Stimulated activated CD8-positive, alpha-beta memory T cell treated with anti-CD3 and anti-CD28 coated beads, Interleukin-4, amount 100 ng/mL, for 48 hours (primary cell): ENCODE measurements around the gene SMNDC1.
A peak's percentile ranks its signal among the peaks of the same experiment; 100 is the strongest.
"Not testable (repeated sequence)": the region's sequence is repeated elsewhere in the genome, so short reads cannot be mapped to it uniquely, and the experiment has no call there.

Source experiments
- DNase-seq: peaks from one replicate; pipeline ENCODE4 v3.0.0-alpha.2; 2020

The SMNDC1 gene

DNA sequence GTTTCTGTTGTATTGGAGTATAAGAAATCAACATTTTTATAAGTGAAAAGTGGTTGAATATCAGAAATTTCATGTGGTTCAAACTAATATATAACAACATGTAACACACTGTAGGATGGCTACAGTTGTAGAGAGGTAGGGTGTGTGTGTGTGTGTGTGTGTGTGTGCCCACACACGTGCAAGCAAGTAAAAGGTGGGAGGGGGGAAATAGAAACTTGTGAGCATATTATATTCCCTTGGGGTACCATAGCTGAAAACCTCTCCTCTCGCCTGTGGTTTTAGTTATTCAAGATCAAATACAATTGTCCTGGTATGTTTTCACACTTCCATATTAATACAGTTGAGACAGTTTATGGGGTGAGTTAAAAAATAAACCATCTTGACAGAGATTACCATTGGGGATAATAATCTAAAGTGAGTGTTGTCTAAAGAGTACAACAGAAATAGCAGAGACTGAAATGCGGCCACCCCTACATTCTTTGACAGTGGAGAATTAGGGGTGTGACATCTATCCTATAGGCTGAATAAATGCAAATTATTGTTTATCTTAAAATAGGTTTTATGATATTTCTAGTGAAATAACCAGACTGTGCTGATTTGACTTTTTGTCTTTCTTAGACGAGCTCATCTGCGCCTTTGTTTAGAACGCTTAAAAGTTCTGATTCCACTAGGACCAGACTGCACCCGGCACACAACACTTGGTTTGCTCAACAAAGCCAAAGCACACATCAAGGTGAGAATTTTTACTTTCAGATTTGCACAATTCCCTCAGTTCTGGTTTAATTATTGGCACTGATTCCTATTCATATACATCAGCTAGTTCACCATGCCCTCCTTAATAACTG is 25.9 kb downstream of the SMNDC1 start:
- DNase-seq: no peak

DNA sequence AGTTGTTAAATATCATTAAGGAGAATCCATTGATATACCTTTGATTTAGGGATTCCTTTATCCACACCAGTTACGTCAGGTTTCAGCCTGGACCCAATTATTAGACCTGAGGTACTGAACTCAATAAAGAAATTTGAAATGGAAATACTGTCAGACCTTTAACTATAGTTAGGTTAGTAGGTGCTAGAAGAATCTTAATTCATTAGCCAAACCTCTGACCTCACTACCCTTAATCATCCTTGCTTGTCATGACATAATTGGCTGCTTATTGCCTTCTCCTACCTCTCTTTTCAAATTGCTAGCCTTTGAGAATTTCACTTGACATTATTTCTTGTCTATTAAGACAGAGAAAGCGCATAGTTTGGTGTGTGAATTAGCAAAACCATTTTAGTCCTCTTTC is 27.1 kb downstream of the SMNDC1 start:
- no peak for DNase-seq

DNA sequence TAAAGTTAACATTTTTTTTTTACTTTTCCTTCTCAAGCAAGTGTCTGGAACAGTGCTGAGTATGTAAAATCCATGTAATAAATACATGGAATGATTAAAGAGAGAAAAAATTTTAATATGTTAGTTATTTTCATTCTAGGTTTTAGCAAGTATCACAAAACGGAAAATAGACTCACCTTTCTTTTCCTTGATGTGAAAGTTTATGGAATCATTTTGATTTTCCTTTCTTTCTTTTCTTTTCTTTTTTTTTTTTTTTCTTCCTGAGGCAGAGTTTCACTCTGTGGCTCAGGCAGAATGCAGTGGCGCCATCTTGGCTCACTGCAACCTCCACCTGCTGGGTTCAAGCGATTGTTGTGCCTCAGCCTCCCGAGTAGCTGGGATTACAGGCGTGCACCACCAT is 28.1 kb downstream of the SMNDC1 start:
- DNase-seq: no peak

DNA sequence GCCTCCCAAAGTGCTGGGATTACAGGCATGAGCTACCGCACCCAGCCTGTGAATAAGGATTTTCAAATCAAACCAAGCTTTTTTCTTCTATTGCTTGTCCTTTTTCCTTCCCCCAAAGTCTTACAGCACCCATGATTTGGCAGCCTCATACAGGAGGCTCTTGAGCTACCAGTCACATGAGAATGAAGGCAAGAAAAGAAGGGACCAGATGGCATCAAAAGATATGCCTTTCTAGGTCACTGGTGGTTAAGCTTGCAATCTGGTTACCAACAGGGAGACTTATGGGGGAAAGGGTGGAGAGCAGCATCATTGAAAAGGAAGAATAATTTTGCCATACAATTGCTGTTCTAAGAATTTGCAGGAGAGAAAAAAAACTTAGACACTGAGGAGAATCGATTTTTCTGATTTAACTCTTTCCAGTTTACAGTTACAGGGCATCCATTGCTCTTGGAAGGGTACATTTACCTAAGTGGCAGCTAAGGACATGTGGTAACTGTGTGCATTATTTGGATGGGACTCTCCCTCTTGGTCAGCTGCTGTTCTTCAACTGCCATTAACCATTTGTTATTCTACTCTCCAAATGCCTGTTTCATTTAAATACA is 29.5 kb downstream of the SMNDC1 start:
- DNase-seq: no peak

DNA sequence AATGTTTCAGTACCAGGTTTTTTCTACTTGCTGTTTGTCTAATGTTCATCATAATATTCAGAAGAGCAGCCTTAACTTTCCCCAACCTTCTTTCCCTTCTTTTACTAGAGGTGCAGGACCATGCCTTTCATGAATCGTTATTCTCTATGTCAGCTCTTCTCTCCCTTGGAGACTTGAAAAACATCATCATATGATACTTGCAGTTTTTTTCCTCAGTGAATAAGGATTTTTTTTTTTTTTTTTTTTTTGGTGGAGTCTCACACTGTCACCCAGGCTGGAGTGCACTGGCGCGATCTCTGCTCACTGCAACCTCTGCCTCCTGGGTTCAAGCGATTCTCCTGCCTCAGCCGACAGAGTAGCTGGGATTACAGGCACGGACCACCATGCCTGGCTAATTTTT is 30.1 kb downstream of the SMNDC1 start:
- DNase-seq: no peak

DNA sequence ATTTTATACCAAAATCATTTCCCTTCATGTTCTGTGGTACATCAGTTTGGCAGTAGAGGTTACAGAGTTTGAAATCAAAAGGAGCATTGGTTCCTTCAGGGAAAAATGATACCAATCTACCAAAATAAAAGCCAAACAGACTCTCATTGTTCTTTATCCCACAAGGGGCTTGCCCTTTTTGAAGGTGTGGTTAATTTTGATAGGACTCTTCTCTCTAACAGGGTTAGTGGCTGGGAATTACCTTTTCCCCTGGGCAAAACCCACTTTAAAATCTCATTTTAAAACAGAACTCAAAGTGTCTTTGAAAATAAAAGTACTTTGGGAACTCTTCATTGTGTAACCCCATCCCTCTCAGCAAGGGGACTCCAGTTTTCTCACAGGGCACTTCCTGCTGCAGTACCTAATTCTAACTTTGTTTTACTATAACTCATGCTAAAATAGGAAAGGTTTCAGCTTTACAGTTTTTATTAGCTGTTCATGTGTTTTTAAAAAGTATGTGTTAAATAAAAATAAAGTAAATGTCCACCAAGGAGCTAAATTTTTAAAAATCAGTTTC is 30.6 kb downstream of the SMNDC1 start:
- no peak for DNase-seq

DNA sequence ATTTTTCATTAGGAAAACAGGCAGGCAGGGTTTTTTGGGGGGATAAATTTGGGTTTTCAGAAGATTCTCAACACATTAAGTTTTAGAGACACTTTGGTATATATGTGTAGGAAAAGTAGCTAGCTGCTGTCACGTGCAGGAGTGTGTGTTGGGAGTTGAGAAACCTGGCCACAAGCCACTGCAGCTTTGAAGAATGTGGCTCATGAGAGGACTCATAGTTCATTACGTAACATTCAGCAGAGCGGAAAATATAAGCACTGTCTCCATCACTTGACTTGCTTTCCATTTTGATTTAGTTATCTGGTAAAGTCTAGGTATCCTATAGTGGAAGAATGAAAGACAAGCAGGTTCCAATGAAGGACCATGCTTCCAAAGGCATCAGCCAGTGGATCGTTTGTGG is 31.2 kb downstream of the SMNDC1 start:
- peak; percentile 37 for DNase-seq

DNA sequence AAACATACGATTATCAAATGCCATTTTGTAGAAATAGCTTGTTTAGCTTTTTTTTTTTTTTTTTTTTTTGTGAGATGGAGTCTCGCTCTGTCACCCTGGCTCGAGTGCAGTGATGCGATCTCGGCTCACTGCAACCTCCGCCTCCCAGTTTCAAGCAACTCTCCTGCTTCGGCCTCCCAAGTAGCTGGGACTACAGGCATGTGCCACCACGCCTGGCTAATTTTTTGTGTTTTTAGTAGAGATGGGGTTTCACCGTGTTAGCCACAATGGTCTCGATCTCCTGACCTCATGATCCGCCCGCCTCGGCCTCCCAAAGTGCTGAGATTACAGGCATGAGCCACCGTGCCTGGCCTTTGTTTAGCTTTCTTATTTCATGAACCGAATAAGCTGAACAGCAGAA is 31.7 kb downstream of the SMNDC1 start:
- not testable (repeated sequence) for DNase-seq

DNA sequence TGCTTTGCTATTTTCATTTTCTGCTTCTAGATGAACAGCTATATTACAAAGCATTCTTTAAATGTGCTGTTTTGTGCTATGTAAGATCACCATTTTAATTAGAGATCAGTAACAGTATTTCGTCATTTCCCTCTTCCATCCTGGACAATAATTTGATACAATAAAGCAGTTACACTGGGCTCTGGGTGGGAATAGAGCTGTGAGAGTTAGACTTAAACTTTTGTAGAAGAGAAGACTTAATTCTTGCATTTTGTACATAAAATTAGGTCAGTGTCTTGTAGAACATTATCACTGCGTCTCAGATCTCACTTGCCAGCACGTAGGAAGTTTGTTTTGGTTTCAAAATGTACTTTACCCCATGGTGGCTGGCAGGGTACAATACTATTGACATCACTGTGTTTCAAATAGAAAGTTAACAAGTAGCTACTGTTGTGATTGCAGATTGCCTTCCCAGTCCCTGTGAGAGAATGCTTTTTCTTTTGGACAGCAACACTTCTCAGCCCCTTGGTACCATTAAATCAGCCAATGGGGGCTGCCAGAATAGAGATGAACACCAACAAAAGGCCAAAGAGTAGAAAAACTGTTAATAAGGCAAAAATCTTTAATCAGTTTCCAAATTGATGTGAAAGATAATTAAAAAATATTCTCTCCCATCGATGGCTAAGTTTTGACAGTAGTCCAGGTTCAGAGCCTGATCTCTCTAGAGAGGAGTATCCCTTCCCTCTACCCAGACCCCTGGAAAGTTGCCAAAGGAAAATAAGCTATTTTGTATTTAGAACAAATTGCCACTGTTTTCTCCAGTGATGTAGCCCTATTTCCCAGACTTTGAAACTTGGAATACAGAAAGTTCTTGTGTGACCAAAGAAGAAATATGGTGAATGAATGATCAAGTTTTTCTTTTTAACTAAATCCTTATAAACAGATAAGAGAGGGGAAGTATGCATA is 35.1 kb downstream of the SMNDC1 start:
- DNase-seq: no peak

DNA sequence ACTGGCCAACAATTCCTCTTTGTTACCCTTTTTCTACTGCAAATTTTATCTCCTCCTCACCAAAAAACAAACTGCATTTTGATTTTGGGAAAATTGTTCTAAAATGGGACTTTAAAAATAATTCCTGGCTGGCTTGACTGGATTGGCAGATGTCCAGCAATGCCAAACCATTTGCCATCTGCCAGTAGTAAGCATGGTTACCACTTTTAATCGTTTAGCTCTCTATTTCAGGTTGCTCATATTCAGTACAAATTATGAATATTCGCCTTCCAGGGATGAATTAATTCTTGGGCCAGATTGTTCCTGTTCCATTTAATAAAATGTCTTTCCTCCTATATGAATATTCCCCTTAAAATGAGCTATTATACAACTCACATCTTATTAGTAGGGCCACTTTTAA is 35.7 kb downstream of the SMNDC1 start:
- DNase-seq: no peak

DNA sequence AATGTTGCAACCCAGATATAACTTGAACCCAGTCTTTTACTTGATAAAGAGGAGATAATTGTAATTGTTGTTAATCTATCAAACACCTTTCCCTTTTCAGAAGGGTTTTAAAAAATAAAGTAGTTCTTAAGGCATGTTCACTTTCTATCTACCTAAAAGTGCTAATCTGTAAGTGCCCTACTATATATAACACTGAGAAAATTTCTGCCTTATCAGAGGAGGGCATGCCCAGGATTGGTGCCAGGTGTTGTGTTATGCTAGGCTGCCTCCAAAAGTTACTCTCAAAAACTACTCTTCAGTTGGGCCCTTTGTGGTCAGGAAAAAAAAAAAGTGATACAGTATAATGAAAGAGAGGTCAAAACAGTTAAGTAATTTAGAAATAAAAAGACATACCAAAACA is 36.3 kb downstream of the SMNDC1 start:
- no peak for DNase-seq

DNA sequence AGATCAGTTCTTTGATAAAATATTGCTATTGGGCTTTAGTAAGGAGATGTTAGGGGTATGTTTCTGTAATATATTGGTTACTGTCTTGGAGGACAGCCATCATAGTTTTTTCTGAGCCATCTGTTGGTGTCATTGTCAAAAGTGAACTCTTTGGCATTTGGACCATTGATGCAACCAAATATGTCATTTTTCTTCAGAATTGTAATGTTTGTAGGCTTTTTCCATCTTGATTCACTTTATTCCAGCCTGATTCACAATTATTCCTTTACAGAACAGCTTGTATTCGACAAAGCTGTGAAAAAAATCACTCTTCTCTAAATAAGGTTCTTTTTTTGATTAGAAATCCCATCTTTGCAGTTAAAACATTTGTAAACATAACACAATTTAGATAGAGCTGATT is 37.4 kb downstream of the SMNDC1 start:
- DNase-seq: no peak

DNA sequence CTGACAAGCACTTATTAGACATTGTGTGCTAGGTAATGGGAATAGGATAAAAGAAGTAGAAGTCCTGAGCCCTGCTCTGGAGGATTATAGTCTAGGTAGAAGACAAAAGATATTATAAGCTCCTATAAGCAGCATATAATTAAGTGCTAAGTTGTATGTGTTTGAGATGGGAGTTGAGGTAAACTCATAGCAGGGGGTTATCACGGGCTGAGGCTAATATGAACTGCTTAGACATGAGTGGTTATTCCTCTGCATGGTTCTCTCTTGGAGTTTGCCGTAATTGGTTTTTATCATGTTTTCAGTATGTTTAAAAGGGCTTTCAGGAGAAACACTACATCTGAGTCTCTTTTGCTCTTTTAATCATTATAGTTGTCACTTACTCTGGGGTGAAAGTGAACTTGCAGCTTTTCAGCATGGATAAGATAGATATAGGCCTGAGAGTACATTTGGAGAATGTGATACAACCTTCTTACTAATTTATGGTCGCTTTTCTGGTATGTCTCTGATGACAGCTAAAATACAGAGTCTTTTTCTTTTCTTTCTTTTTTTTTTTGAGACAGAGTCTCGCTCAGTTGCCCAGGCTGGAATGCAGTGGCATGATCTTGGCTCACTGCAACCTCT is 39.0 kb downstream of the SMNDC1 start:
- no peak for DNase-seq

DNA sequence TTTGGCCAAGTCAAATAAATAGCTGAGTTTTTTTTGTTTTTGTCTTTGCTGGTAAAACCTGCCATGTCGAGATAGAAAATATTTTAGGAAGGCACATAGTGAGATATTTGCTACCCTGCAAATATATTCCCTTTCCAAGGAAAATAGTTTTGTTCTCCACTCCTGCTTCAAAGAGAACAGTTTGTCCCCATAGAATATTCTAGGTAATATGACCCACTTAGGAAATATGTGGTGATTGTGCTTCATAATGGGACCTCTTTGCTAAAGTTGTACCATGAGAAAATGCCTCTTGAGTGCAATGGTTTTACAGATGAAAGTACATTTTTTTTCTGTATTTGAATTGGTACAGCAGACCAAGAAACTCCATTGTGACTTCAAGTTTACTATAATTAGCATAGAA is 41.6 kb downstream of the SMNDC1 start:
- no peak for DNase-seq

DNA sequence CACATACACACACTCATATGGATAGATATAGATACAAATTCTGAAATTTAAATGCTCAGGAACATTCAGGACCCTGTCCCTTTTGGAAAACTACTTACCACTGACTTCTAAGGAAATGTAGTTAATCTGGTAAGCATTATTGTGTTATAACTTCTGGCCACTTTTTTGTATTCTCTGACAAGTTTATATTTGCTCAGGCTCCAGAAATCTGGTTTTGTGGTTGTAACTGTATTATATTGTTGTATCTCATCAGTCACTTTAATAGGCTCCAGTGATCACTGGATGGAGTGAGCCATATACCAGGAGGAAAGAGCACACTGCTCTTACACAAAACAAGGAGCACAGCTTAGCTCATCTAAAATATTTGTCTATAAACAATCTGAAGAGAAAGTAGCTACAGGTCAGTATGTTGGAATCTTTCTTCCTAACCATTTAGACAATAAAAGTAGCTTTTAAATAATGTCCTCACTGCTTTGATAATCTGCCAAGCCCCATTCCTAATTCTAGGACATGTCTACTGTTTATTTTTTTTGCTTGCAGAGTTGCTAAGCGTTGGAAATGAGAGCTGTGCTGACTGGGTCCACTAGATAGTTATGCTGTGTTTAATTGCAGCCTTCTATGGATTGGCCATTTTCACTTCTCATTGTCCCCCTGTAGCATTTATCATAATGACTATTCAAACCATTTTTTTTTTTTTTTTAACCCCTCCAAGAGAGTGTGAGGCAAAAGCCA is 43.8 kb downstream of the SMNDC1 start:
- DNase-seq: no peak

DNA sequence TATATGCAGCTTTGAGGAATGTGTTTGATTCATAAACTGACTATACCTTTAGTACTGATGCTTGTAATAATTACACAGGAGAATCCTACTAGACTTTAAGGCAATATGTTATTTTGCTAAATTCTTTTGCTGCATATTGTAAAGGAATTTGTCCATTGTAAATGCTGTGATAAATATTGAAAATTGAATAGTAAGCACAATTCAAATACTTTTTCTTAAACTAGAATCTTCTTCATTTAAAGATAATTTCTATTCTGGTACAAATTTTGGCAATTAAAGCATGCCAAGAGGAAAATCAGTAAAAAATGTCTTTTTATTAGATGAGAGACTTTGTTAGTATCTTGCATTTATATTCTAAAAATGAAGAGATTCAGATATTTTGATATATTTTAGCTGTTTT is 45.4 kb downstream of the SMNDC1 start:
- DNase-seq: no peak

DNA sequence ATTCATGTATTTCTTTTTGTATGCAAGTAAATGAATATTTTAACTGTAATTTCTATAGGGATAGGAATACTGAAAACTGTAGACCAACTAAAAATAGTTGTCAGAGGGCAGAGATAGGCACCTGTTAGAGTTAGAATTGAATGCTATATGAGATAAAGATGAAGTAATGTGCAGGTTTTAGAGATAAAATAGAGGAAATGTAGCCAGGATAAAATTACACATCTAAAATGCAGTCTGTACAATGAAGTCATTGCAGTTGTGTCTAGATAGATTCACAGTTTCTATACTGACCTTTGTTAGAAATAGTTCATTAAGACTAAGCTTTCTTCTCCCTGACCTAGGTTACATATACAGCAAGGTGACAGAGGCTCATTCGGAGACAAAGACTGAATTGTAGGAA is 46.2 kb downstream of the SMNDC1 start:
- no peak for DNase-seq

DNA sequence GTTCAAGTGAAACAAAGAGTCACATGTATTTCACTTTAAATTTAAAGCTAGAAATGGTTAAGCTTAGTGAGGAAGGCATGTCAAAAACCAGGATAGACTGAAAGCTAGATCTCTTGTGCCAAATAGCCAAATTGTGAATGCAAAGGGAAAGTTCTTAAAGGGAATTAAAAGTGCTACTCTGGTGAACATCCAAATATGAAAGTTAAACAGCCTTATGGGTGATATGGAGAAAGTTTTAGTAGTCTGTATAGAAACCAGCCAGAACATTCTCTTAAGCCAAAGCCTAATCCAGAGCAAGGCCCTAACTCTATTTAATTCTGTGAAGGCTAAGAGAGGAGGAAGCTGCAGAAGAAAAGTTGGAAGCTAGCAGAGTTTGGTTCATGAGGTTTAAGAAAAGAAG is 50.3 kb downstream of the SMNDC1 start:
- DNase-seq: no peak

DNA sequence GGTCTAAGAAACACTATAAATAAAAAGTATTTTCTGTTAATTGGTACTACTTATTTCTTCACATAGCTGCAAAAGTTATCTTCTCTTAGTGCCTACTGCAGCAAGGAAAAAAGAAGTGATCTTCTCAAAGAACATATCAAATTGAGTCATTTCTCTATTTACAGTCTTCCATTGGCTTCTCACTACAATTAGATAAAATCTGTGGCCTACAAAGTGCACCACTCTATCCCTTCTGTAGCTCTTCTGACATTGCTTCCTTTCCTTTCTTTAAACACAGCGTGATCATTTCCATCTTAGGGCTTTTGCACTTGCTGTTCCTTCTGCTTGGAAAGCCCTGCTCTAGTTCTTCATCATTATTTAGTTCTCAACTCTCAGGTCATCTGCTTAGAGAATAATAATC is 52.6 kb downstream of the SMNDC1 start:
- no peak for DNase-seq

DNA sequence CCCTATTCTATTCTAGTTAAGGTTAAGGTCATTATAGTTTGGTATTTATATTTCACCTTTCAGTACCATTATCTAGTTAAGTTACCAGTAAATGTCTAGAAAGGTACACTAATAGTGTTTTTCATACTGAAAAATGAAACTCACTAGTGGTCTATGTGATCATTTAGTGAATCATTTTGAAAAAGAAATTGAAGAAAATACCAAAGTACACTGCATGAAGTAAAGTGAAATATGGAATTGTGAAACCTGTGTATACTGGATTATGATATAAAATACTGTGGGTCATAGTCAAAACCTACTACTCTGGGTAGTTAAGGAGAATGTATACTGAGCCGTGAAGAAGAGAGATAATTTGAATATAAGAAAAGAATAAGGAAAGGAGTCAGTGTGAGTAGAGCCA is 53.3 kb downstream of the SMNDC1 start:
- DNase-seq: not testable (repeated sequence)

DNA sequence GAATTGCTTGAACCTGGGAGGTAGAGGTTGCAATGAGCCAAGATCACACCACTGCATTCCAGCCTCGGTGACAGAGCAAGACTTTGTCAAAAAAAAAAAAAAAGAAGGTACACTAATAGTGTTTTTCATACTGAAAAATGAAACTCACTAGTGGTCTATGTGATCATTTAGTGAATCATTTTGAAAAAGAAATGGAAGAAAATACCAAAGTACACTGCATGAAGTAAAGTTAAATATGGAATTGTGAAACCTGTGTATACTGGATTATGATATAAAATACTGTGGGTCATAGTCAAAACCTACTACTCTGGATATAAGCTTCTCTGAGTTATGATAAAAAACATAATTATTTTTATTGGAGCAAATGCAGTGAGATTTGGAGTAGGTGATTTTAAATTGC is 55.2 kb downstream of the SMNDC1 start:
- DNase-seq: not testable (repeated sequence)

DNA sequence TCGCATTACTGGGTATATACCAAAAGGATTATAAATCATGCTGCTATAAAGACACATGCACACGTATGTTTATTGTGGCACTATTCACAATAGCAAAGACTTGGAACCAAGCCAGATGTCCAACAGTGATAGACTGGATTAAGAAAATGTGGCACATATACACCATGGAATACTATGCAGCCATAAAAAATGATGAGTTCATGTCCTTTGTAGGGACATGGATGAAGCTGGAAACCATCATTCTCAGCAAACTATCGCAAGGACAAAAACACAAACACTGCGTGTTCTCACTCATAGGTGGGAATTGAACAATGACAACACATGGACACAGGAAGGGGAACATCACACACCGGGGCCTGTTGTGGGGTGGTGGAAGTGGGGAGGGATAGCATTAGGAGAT is 56.9 kb downstream of the SMNDC1 start:
- DNase-seq: not testable (repeated sequence)
